GM15510 (cell line): Measurements from ENCODE around the gene THRB.

Source experiments
- POLR2A ChIP-seq: IDR thresholded peaks from 3 replicates; pipeline ENCODE4 v1.6.1; 2011; ENCODE audit warnings: borderline replicate concordance; ENCODE audit not compliant: insufficient read length; ENCODE audit errors: extremely low read depth

THRB gene

GRCh38 chr3:24072193-24072592 is 422.5 kb downstream of the THRB start:
- no peak for TF ChIP-seq POLR2A

DNA sequence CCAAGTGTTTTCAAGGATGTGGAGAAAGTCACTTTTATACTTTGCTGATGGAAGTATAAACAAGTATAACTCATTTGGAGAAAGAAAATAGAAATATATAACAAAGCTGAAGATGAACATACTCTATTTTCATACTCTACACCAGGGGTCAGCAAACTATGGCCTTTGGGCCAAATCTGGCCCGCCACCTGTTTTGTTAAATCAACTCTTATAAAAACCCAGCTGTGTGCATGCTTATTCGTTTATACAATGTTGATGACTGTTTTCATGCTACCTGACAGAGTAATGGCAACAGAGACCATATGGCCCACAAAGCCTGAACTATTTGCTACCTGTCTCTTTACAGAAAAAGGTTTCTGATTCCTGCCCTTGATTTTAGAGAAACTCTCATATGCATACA is 425.6 kb downstream of the THRB start:
- TF ChIP-seq POLR2A: no peak

DNA sequence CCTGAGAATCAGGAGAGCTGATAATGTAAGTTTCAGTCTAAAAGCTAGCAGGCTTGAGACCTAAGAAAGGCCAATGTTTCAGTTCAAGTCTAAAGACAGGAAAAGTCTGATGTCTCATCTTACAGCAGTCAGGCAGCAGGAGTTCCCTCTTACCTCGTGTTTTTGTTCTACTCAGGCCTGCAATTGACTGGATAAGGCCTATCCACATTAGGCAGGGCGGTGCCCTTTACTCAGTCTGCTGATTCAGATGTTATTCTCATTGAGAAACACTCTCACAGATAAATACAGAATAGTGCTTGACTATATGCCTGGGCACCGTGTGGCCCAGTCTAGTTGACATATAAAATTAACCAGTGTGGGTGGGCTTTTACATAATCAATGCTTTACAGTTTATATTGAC is 427.2 kb downstream of the THRB start:
- TF ChIP-seq POLR2A: no peak
